H1 (cell line): ENCODE measurements around the gene SCCPDH. TPM values are rescaled to one million over a fixed set of nuclear protein-coding genes. Genes with fewer than 3 reads are reported as not detected.

Experiments
- CTCF ChIA-PET: fragments of 300-600 bp; sonication (Branson Sonifier 250); formaldehyde crosslinking; loops from one replicate; lab custom pipeline; 2021; ENCODE audit not compliant: partially characterized antibody; lab: Charles Lee
- POLR2A ChIA-PET: fragments of 300-600 bp; sonication (Branson Sonifier 250); formaldehyde crosslinking; loops from one replicate; lab custom pipeline; 2021; ENCODE audit warnings: inconsistent platforms; ENCODE audit not compliant: partially characterized antibody; lab: Charles Lee
- DNase-seq, 2 experiments: peaks; one replicate each; pipeline versions ENCODE4 v3.0.0 to v3.0.0-alpha.2; 2010 to 2022; ENCODE audit warnings: low spot score in 2 of 2, low read depth in 1 of 2, mixed read lengths in 1 of 2
- FAIRE-seq: peaks from 2 replicates; lab custom pipeline; 2011; peaks lifted over from hg19 to GRCh38; lab: Jason Lieb, UNC
- H2AFZ ChIP-seq: 2 replicates; pipeline ENCODE4 v1.8.1; 2012; ENCODE audit warnings: low read length, inconsistent platforms
- H2AK5ac ChIP-seq: 2 replicates; pipeline ENCODE4 v1.6.1; 2013; ENCODE audit warnings: low read depth, low read length
- H2BK120ac ChIP-seq: replicated peaks from 2 replicates; pipeline ENCODE3; 2013; ENCODE audit warnings: low read depth, low read length, inconsistent platforms
- H2BK12ac ChIP-seq: 2 replicates; pipeline ENCODE4 v1.6.1; 2013; ENCODE audit warnings: low read depth, low read length
- H2BK15ac ChIP-seq: 2 replicates; pipeline ENCODE4 v1.6.1; 2013; ENCODE audit warnings: low read length
- H2BK20ac ChIP-seq: 2 replicates; pipeline ENCODE4 v1.6.1; 2013; ENCODE audit warnings: low read length
- H2BK5ac ChIP-seq: 2 replicates; pipeline ENCODE4 v1.6.1; 2013; ENCODE audit warnings: low read depth, low read length
- H3K14ac ChIP-seq: 2 replicates; pipeline ENCODE4 v1.6.1; 2013; ENCODE audit warnings: inconsistent platforms; ENCODE audit not compliant: insufficient read length
- H3K18ac ChIP-seq: 2 replicates; pipeline ENCODE4 v1.6.1; 2013; ENCODE audit warnings: low read length; ENCODE audit errors: extremely low read depth
- H3K23ac ChIP-seq: 2 replicates; pipeline ENCODE4 v1.6.1; 2013; ENCODE audit warnings: inconsistent platforms; ENCODE audit not compliant: insufficient read length
- H3K23me2 ChIP-seq: 2 replicates; pipeline ENCODE4 v1.6.1; 2013; ENCODE audit warnings: low read depth, low read length
- H3K27ac ChIP-seq: 2 replicates; pipeline ENCODE4 v1.6.1; 2011; ENCODE audit warnings: low read depth, low read length, inconsistent platforms
- H3K27me3 ChIP-seq, 4 experiments: replicated peaks in 1 of 4; 1 replicate in 1 of 4; 2 replicates in 3 of 4; pipeline versions ENCODE4 v1.6.1 to v1.8.1; 2011 to 2013; ENCODE audit warnings: low read length in 3 of 4, mild to moderate bottlenecking in 3 of 4, inconsistent platforms in 2 of 4, mixed read lengths in 2 of 4, moderate library complexity in 1 of 4; ENCODE audit not compliant: control insufficient read depth in 3 of 4, insufficient read depth in 3 of 4; ENCODE audit errors: extremely low read depth in 1 of 4
- H3K36me3 ChIP-seq, 4 experiments: 2 replicates each; pipeline versions ENCODE4 v1.6.1 to v1.8.1; 2011 to 2013; ENCODE audit warnings: mild to moderate bottlenecking in 4 of 4, low read length in 3 of 4, moderate library complexity in 2 of 4, control low read depth in 1 of 4, inconsistent platforms in 1 of 4; ENCODE audit not compliant: insufficient read depth in 4 of 4, control insufficient read depth in 2 of 4
- H3K4ac ChIP-seq: replicated peaks from 2 replicates; pipeline ENCODE3; 2013; ENCODE audit warnings: low read length, low read depth, mixed read lengths, inconsistent platforms; ENCODE audit not compliant: insufficient read length
- H3K4me1 ChIP-seq, 4 experiments: replicated peaks in 1 of 4; 1 replicate in 1 of 4; 2 replicates in 3 of 4; pipeline versions ENCODE4 v1.6.1 to v1.8.1; 2011 to 2013; ENCODE audit warnings: low read length in 3 of 4, inconsistent platforms in 2 of 4, mixed read lengths in 1 of 4; ENCODE audit not compliant: insufficient read depth in 4 of 4, control insufficient read depth in 3 of 4
- H3K4me2 ChIP-seq, 2 experiments: 2 replicates each; pipeline versions ENCODE4 v1.6.1 to v1.8.1; 2011 to 2013; ENCODE audit warnings: low read depth in 2 of 2, low read length in 2 of 2, control low read depth in 1 of 2, inconsistent platforms in 1 of 2, mild to moderate bottlenecking in 1 of 2; ENCODE audit not compliant: insufficient read depth in 1 of 2
- H3K4me3 ChIP-seq, 4 experiments: fragments of 200-600, 300-600 bp in 1 of 4; sonication (generic), shearing (Covaris generic), sonication (Bioruptor Twin) in 1 of 4; 2 replicates each; pipeline versions ENCODE4 v1.5.1 to v1.8.1; 2011 to 2016; ENCODE audit warnings: low read length in 4 of 4, low read depth in 3 of 4, control low read depth in 2 of 4, inconsistent platforms in 2 of 4, mild to moderate bottlenecking in 2 of 4, mixed read lengths in 1 of 4, moderate library complexity in 1 of 4; ENCODE audit not compliant: insufficient read depth in 2 of 4; ENCODE audit errors: extremely low read depth in 1 of 4
- H3K56ac ChIP-seq: replicated peaks from 2 replicates; pipeline ENCODE3; 2013; ENCODE audit warnings: low read depth, mild to moderate bottlenecking, mixed read lengths, low read length, inconsistent platforms; ENCODE audit not compliant: insufficient read length
- H3K79me1 ChIP-seq: 2 replicates; pipeline ENCODE4 v1.6.1; 2013; ENCODE audit warnings: low read depth, low read length, control low read depth
- H3K79me2 ChIP-seq, 2 experiments: 2 replicates each; pipeline versions ENCODE4 v1.6.1 to v1.8.1; 2012 to 2013; ENCODE audit warnings: low read length in 2 of 2, mild to moderate bottlenecking in 2 of 2, inconsistent platforms in 1 of 2; ENCODE audit not compliant: insufficient read depth in 2 of 2, control insufficient read depth in 1 of 2
- H3K9ac ChIP-seq, 4 experiments: replicated peaks in 1 of 4; 1 replicate in 1 of 4; 2 replicates in 3 of 4; pipeline versions ENCODE4 v1.6.1 to v1.8.1; 2011 to 2013; ENCODE audit warnings: low read depth in 3 of 4, low read length in 3 of 4, control low read depth in 2 of 4, mild to moderate bottlenecking in 2 of 4, moderate library complexity in 2 of 4, inconsistent platforms in 1 of 4; ENCODE audit errors: extremely low read depth in 1 of 4
- H3K9me3 ChIP-seq, 2 experiments: 2 replicates each; pipeline versions ENCODE4 v1.6.1 to v1.8.1; 2012 to 2013; ENCODE audit warnings: mild to moderate bottlenecking in 2 of 2, moderate library complexity in 2 of 2, control low read depth in 1 of 2, inconsistent platforms in 1 of 2, low read depth in 1 of 2, low read length in 1 of 2, mixed read lengths in 1 of 2; ENCODE audit not compliant: insufficient read depth in 2 of 2
- H4K20me1 ChIP-seq, 2 experiments: replicated peaks in 1 of 2; 2 replicates each; pipeline versions ENCODE3 to v1.8.1; 2011 to 2013; ENCODE audit warnings: inconsistent platforms in 2 of 2, low read length in 2 of 2, mild to moderate bottlenecking in 1 of 2; ENCODE audit not compliant: insufficient read depth in 2 of 2, control insufficient read depth in 1 of 2
- H4K5ac ChIP-seq: 2 replicates; pipeline ENCODE4 v1.6.1; 2013; ENCODE audit warnings: low read length, low read depth, mixed read lengths, inconsistent platforms; ENCODE audit not compliant: insufficient read length
- H4K8ac ChIP-seq: 2 replicates; pipeline ENCODE4 v1.8.0; 2013; ENCODE audit warnings: mild to moderate bottlenecking, moderate library complexity, low read length, inconsistent platforms; ENCODE audit not compliant: insufficient read depth; ENCODE audit errors: extremely low read depth
- H4K91ac ChIP-seq: replicated peaks from 2 replicates; pipeline ENCODE3; 2013; ENCODE audit warnings: low read length, mixed read lengths, inconsistent platforms; ENCODE audit not compliant: insufficient read length
- ATF3 ChIP-seq: IDR thresholded peaks from 2 replicates; pipeline ENCODE4 v1.6.1; 2011; ENCODE audit warnings: low read depth, mild to moderate bottlenecking, low read length; ENCODE audit not compliant: insufficient read depth
- CTCF ChIP-seq, 3 experiments: IDR thresholded peaks; 1 replicate in 2 of 3; 2 replicates in 1 of 3; pipeline versions ENCODE4 v1.5.1 to v1.6.1; 2011; ENCODE audit warnings: low read length in 3 of 3, mild to moderate bottlenecking in 3 of 3, inconsistent platforms in 2 of 3, low read depth in 1 of 3, moderate library complexity in 1 of 3; ENCODE audit not compliant: insufficient read depth in 1 of 3; ENCODE audit errors: control extremely low read depth in 1 of 3
- FOSL1 ChIP-seq: IDR thresholded peaks from 2 replicates; pipeline ENCODE4 v1.6.1; 2011; ENCODE audit warnings: mild to moderate bottlenecking, low read depth, low read length, moderate library complexity; ENCODE audit not compliant: insufficient read depth
- JUN ChIP-seq: IDR thresholded peaks from 2 replicates; pipeline ENCODE4 v1.6.1; 2011; ENCODE audit warnings: low read depth, mild to moderate bottlenecking, improper control_type of control experiment, low read length
- KDM5A ChIP-seq: fragments of 200-600 bp; IDR thresholded peaks from 2 replicates; pipeline ENCODE4 v1.7.1; 2012; ENCODE audit warnings: mild to moderate bottlenecking, low read length, inconsistent platforms, mixed read lengths
- RAD21 ChIP-seq, 2 experiments: IDR thresholded peaks in 1 of 2; conservative IDR thresholded peaks in 1 of 2; 2 replicates each; pipeline ENCODE4 v1.6.1; 2011; ENCODE audit warnings: low read depth in 2 of 2, low read length in 2 of 2, improper control_type of control experiment in 1 of 2, inconsistent platforms in 1 of 2, mild to moderate bottlenecking in 1 of 2, moderate library complexity in 1 of 2
- YY1 ChIP-seq: IDR thresholded peaks from 2 replicates; pipeline ENCODE4 v1.6.1; 2011; ENCODE audit warnings: low read depth, mild to moderate bottlenecking, low read length
- WGBS, 2 experiments: shearing (Covaris generic) in 1 of 2; methylation state at CpG; one replicate each; pipeline versions ENCODE4 v1.1.6 to v1.1.7; 2013 to 2015; ENCODE audit warnings: low lambda C conversion rate in 2 of 2, mixed read lengths in 2 of 2, inconsistent platforms in 1 of 2, low coverage in 1 of 2, missing lambda C conversion rate in 1 of 2; ENCODE audit not compliant: insufficient replicate concordance in 2 of 2, insufficient coverage in 1 of 2, insufficient read length in 1 of 2; ENCODE audit errors: extremely low coverage in 1 of 2, missing lambda C conversion rate in 1 of 2; 5-methylcytosine and 5-hydroxymethylcytosine counted together
- polyA plus RNA-seq, 7 experiments: library from polyadenylated mRNA; depleted of rRNA in 3 of 7; stranded (reverse) in 5 of 7; unstranded in 2 of 7; fragments of >200 nt in 5 of 7; fragments of 200-250 nt in 2 of 7; gene quantifications; 1 replicate in 5 of 7; 2 replicates in 1 of 7; 4 replicates in 1 of 7; pipeline versions ENCODE4 v1.2.1 to v1.2.3, GENCODE V29; 2011 to 2013; ENCODE audit warnings: missing spikeins in 2 of 7, mixed read lengths in 2 of 7
- total RNA-seq: library from RNA; stranded (reverse); fragmentation: NEBNext Ultra II Directional; extraction: Animal tissue kit (Norgen Biotek cat#: 25700); gene quantifications from 2 replicates; pipeline ENCODE4 v1.2.1, GENCODE V29; 2021

The SCCPDH gene
- total and polyA plus RNA-seq, 2 of the 8 experiments (the other 6 are each of a cell fraction or from before 2014, with no cell fraction given): 9.5 to 17.0 TPM

- Histone ChIP-seq H3K4me2 (no peak overlapping the region), H2BK120ac (no peak overlapping the region), H3K56ac (no peak overlapping the region), H4K91ac (no peak overlapping the region), H4K5ac (no peak overlapping the region), H3K79me1 (no peaks in the 10 kb centered on the region), H2BK12ac (no peak overlapping the region), H2BK15ac (no peak overlapping the region), H2AFZ (peak overlapping the region; percentile 33; the same call in 1 of the 2 replicates), H2AK5ac (no peak overlapping the region), H3K14ac (no peak overlapping the region), H4K20me1 (no peaks in the 10 kb centered on the region), H3K4me3 (no peak overlapping the region), H3K79me2 (no peaks in the 10 kb centered on the region), H3K27ac (no peak overlapping the region), H3K9me3 (no peaks in the 10 kb centered on the region), H2BK20ac (no peak overlapping the region), H3K4ac (no peak overlapping the region), H3K36me3 (no peaks in the 10 kb centered on the region), H3K23ac (no peak overlapping the region), H3K27me3 (no peaks in the 10 kb centered on the region), H4K8ac (peak overlapping the region; percentile 54), H3K4me1 (peaks cover 0 to 2% (median 0%) of the 10 kb centered on the region in 4 experiments; a peak in 2 of 7 replicates), H2BK5ac (no peak overlapping the region), H3K23me2 (no peaks in the 10 kb centered on the region), H3K18ac (no peak overlapping the region), H3K9ac (no peak overlapping the region)
- CTCF ChIA-PET: interaction anchor here (0.7 to 3.2 kb wide), 13 partner anchors 13 to 258 kb away, joined by 3 to 12 read pairs (median 3); partner anchors contain the start of gene SCCPDH
- peak; percentile 100 for FAIRE-seq
- DNase-seq: peak; percentile 72 to 93
- WGBS, 2 experiments: 59% methylated on average over 22 of the region's 22 CpGs; no CpG with 5 or more reads in 1 of the 2 experiments
- POLR2A ChIA-PET: no interaction called here
- TF ChIP-seq KDM5A (no peak), JUN (no peak), CTCF (IDR thresholded peaks at IDR 0.05; ENCODE audit: control extremely low read depth in 1 of 3, insufficient read depth in 1 of 3, low read depth in 1 of 3, low read length in 3 of 3) (peak; percentile 71 to 83 (median 82)), YY1 (peak; percentile 44; the same call in 1 of the 2 replicates), ATF3 (no peak), RAD21 (IDR thresholded peaks at IDR 0.05 in 1 of 2, conservative IDR thresholded peaks at IDR 0.05 in 1 of 2; ENCODE audit: low read depth in 2 of 2, low read length in 2 of 2) (peak; percentile 93), FOSL1 (no peak)
Measured at GRCh38 chr1:246753670-246754535, 29.7 kb downstream of the SCCPDH start.
